LNCaP clone FGC (cell line): Measurements from ENCODE around the gene KPTN.

Experiments used
- DNase-seq: peaks from one replicate; pipeline ENCODE4 v3.0.0-alpha.2; 2011; ENCODE audit warnings: low read depth
- H3K4me3 ChIP-seq: 2 replicates; pipeline ENCODE4 v1.5.1; 2011; ENCODE audit warnings: mild to moderate bottlenecking, low read depth, low read length, control low read depth
- TF ChIP-seq, protein P1 (sequence below): IDR thresholded peaks from 2 replicates; pipeline ENCODE4 v1.5.1; 2012; ENCODE audit warnings: mild to moderate bottlenecking; ENCODE audit not compliant: control insufficient read depth, insufficient read depth; ENCODE audit errors: extremely low read depth

The KPTN gene

DNA sequence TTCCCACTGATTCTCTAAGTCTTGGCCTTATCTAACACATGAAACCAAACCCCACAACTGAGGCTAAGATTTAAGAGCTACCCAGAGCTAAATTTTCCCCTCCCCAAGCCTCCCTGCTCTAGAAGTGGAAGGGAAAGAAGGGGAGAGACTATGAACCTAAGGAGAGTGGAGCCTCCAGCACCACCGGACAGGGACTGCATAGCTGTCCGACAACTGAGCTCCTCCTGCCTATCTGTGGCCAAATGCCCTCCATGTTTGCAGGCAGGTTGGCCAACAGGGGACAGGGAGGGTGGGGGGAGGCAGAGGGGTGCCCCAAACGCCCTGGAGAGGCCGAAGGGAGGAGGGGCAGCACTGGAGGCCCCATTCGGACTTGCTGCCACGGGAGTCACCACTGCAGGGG lies 36.8 kb upstream of the KPTN start:
- DNase-seq = no peak
- TF ChIP-seq, protein P1, sequence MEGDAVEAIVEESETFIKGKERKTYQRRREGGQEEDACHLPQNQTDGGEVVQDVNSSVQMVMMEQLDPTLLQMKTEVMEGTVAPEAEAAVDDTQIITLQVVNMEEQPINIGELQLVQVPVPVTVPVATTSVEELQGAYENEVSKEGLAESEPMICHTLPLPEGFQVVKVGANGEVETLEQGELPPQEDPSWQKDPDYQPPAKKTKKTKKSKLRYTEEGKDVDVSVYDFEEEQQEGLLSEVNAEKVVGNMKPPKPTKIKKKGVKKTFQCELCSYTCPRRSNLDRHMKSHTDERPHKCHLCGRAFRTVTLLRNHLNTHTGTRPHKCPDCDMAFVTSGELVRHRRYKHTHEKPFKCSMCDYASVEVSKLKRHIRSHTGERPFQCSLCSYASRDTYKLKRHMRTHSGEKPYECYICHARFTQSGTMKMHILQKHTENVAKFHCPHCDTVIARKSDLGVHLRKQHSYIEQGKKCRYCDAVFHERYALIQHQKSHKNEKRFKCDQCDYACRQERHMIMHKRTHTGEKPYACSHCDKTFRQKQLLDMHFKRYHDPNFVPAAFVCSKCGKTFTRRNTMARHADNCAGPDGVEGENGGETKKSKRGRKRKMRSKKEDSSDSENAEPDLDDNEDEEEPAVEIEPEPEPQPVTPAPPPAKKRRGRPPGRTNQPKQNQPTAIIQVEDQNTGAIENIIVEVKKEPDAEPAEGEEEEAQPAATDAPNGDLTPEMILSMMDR = no peak
- no peak overlapping the region for H3K4me3 ChIP-seq

DNA sequence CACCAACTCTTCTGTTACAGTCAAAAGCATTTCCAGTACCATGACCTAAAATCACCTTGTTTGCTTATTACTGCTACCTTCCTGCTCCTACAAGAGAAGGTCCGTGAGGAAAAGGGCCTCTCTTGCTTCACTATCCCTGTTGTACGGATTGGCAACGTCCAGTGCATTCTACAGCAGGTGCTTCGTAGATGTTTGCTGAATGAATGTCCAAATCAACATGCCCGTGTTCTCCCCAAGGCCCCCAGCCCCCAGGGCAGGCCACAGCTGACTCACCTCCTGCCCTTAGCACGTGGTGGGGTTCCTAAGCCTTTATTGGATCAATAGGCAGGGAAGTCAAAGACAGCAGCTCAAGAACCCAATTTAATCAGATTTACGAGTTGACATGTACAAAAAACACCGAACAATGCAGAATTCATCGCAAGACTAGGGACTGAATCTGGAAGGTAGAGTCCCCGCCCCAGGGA lies 36.4 kb upstream of the KPTN start:
- H3K4me3 ChIP-seq = no peak overlapping the region
- TF ChIP-seq, protein P1 = no peak
- no peak for DNase-seq

DNA sequence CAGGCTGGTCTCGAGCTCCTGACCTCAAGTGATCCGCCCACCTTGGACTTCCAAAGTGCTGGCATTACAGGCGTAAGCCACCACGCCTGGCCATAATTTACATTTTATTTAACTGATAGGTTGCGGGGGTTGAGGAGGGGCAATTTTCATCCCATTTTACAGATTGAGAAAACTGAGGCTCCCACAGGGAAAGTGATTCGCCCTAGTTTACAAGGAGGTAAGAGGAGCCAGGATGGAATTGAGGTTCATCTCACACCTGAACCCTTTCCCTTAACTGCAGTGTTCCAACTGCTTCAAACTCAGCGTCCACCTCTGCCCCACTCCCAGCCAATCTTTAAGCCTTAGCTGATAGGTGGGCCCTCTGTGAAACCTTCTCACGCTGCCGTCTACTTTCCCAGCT lies 34.8 kb upstream of the KPTN start:
- no peak overlapping the region for H3K4me3 ChIP-seq
- TF ChIP-seq, protein P1 = no peak
- no peak for DNase-seq

DNA sequence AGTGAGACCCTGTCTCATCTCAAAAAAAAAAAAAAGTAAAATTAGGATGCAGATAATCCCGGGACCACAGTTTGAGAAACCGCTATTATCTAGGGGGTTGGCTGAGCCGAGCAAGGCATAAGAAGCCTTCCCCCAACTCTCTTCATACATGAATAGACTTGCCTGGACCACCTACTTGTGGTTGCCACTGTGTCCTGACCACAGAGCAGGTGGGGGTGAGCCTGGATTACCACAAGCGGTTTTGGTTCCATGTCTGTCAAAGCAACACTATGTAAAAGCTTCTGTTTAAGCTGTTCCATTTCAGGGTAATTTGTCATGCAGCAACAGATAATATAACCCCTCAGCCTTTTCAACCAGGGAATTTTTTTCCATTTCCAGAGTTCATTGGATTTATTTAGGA lies 34.1 kb upstream of the KPTN start:
- TF ChIP-seq, protein P1 = no peak
- no peak overlapping the region for H3K4me3 ChIP-seq
- DNase-seq = no peak

DNA sequence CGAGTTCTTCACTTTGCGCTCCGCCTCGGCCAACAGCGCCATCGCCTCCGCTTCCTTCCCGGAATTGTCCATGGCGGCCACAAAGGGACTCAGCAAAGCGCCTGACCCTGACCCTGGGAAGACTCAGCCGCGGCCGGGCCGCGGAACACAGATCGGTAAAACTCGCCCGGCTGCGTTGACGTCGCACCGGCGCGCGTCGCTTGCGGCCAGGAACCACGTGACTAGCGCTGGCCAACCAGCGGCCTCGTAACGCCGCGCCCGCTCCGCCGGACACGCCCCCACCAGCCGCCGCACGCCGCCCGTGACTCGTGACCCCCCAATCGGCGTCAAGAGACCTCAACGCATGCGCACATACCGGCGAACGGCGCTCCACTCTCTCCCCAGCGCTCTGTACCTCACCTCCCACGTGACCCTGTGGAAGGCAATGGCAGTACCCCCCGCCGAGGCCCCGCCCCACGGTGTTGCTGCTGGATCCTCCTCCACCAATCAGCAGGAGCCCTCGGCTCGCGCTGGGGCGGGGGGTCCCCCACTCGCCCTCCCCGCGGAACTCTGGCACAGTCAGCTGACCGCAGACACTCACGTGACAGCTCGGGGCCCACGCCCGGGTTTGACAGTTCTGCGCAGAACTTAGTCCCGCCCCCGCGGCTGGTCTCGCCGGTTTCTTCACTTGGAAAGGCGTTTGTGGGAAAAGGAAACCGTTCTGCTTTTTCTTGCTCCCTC lies 31.0 kb upstream of the KPTN start, which contains the start of gene NAPA:
Gene NAPA (minus strand): TSS at position 195 of the 720 bp plus-strand sequence. CDS start 123 bp downstream, at position 72.
- TF ChIP-seq, protein P1 = no peak
- H3K4me3 ChIP-seq = peak within 1 kb of the TSS; percentile 93
- DNase-seq = peak; percentile 96

DNA sequence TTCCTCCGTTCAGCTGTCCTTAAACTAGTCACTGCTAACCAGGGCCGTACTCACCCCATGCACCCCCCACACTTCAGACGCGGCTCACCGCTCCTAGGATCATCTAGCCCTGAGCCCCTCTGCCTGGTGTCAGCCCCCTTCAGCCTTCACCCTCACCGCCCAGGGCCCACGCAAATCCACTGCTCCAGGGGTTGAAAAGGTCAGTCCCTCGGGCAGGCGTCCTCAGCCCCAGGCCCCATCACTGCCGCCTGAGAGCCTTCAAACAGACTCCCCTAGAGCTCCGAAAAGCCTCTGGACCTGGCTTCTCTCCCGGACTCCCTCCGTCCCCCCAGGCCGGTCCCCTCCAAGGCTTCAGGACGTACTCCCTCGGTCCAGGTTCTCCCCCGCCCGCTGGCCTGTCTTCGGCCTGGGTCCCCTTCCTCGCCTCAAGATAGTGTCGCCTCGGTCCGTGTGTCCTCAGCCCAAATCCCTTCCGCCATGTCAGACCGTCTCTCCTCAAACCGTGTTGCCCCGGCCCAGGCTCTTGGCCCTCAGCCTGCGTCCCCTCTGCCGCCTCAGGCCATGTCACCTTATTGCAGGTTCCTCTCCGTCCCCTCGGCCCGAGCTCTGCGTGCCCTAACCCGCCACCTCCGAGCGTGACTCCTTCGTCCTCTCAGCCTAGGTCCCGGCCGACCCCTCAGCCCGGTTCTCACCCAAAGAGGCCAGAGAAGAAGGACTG lies 30.3 kb upstream of the KPTN start:
- H3K4me3 ChIP-seq = peak overlapping the region; percentile 93
- TF ChIP-seq, protein P1 = no peak
- DNase-seq = no peak
